MM.1S (cell line): Measurements from ENCODE around the gene ARHGEF33.
"Not testable (repeated sequence)": the region's sequence is repeated elsewhere in the genome, so short reads cannot be mapped to it uniquely, and the experiment has no call there.

ENCODE experiments used
- CTCF ChIP-seq: fragments of 300-600 bp; sonication (generic); IDR thresholded peaks from 2 replicates; pipeline ENCODE4 v1.5.1; 2016; ENCODE audit warnings: antibody characterized with exemption, low read length, mixed read lengths
- EZH2 ChIP-seq: fragments of 300-600 bp; sonication (generic); optimal IDR thresholded peaks from 2 replicates; pipeline ENCODE3; 2017; ENCODE audit warnings: low read depth, mild to moderate bottlenecking, antibody characterized with exemption, low read length, mixed read lengths
- EZH2phosphoT487 ChIP-seq: fragments of 300-600 bp; sonication (generic); IDR thresholded peaks from 2 replicates; pipeline ENCODE4 v1.6.1; 2018; ENCODE audit warnings: antibody characterized with exemption, low read length

- not testable (repeated sequence) for TF ChIP-seq CTCF, EZH2, EZH2phosphoT487
These were observed 46.8 kb downstream of the ARHGEF33 start for GRCh38 chr2:38936516-38936915.
